NCI-H748 treated with DMSO at 0.1 percent for 48 hours (cell line): ENCODE data around the gene TBL2.
"Not testable (repeated sequence)": the region's sequence is repeated elsewhere in the genome, so short reads cannot be mapped to it uniquely, and the experiment has no call there.

Experiments
- DNase-seq: peaks from one replicate; lab custom pipeline; 2025; lab: John Stamatoyannopoulos, UW

Gene TBL2

GRCh38 chr7:73535918-73536317 is 42.5 kb downstream of the TBL2 start:
- DNase-seq, result not testable (repeated sequence)

GRCh38 chr7:73533742-73534141 is 44.6 kb downstream of the TBL2 start:
- no peak for DNase-seq

GRCh38 chr7:73532224-73532623 is 46.2 kb downstream of the TBL2 start:
- no peak for DNase-seq

GRCh38 chr7:73530800-73531199 is 47.6 kb downstream of the TBL2 start:
- DNase-seq, result no peak

- DNase-seq, result no peak
Measured at GRCh38 chr7:73526896-73527821, 51.2 kb downstream of the TBL2 start.

- DNase-seq, result not testable (repeated sequence)
Measured at GRCh38 chr7:73526158-73526494, 52.3 kb downstream of the TBL2 start.

- DNase-seq, result peak; percentile 97
Measured at GRCh38 chr7:73522105-73522872, 56.1 kb downstream of the TBL2 start, which contains the start of gene BAZ1B. BAZ1B (minus strand) TSS chr7:73522293; CDS start chr7:73521933, 360 bp downstream.

DNA sequence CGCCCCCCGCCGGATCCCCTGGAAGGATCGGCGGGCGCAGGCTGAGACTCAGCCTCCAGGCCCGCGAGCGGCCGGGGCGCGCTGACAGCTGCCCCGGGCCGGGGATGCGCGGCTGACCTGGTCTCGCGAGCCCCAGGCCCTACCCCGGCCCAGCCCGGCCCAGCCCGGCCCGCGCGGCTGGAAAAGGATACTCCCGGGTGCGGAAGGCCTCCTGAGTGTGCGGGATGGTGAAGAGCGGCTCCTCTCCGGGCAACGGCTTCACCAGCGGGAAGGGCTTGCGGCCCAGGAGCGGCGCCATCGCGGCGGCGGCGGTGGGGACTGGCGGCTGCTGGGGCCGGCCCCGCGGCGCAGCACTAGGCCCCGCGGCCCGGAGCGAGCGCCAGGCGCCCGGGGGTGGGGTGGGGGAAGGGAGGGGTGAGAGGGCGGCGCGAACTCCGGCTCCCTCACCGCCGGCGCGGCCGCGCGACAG is 56.7 kb downstream of the TBL2 start:
- DNase-seq, result peak; percentile 52

- no peak for DNase-seq
Measured at GRCh38 chr7:73520673-73521635, 57.4 kb downstream of the TBL2 start.

DNA sequence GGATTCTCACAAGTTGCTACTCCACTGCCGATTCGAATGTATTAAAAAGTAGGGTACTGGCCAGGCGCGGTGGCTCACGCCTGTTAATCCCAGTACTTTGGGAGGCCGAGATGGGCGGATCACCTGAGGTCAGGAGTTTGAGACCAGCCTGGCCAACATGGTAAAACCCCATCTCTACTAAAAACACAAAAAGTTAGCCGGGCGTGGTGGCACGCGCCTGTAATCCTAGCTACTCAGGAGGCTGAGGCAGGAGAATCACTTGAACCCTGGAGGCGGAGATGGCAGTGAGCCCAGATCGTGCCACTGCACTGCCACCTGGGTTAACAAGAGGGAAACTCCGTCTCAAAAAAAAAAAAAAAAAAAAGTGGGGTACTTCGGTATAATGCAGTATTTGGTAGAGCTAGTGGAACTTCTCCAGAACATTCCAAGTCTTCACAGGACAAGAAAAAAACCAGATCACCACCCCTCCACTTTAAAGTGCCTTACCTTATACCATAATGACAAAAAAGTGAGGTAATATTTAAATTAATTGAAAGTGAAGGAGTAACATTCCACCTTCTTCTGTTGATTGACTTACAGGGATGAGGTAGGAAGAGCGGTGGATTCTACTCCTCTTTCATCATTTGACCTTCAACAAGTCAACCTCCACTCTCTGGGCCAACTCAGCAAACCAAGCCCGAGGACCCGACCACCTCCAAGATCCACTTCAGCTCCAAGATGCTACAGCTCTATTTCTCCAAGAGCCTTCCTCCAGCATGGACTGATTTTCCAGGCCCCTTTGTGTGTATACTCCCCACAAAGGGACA is 58.3 kb downstream of the TBL2 start:
- no peak for DNase-seq

DNA sequence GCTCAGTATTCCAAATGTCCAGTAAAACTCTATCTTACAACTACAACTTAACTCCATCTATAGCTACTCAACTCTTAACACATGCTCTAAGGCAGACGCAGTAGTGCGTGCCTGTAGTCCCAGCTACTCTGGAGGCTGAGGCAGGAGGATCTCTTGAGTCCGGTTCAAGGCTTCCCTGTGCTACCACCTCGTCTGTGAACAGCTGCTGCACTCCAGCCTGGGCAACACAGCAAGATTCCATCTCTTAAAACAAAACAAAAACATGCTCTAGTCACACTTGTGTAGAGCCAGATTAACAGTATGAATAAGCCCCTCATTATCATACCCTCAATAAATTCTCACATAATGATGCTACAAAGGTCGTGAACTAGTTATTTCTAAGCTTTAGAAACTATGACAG is 59.9 kb downstream of the TBL2 start:
- DNase-seq, result no peak
